ENCODE measurements around the gene MAP3K12. TPM values are rescaled to one million over a fixed set of nuclear protein-coding genes. Genes with fewer than 3 reads are reported as not detected.

The MAP3K12 gene
- total and polyA plus RNA-seq, 10 of the 15 experiments (the other 5 are each of a cell fraction or from before 2014, with no cell fraction given) = 0.45 to 14.9 (median 6.9) TPM

DNA sequence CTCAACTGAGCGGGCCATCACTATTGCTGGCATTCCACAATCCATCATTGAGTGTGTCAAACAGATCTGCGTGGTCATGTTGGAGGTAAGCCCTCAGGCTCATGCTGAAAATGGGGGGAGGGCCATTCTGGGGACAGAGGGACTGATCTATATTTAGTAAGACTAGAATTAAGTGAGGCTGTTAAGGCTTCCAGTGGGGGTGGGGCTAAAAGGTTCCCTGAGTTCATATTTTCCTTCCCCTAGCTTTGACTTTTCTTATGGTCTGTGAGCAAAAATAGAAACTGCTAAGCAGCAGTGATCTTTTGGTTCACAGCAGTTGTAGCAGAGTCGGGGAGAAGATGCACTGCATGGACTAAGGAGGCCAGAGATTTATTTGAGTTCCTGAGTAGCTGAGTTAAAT lies 38.2 kb downstream of the MAP3K12 start:
- TF ChIP-seq POLR2AphosphoS5 (IDR thresholded peaks at IDR 0.05; ENCODE audit: low read length) = peak; percentile 52
- TF ChIP-seq RELA (IDR thresholded peaks at IDR 0.05; ENCODE audit: borderline replicate concordance, partially characterized antibody) = no peak
- no peak for TF ChIP-seq RAD21 (IDR thresholded peaks at IDR 0.05; ENCODE audit: insufficient read depth, low read depth, low read length)
- TF ChIP-seq PAX5 (IDR thresholded peaks at IDR 0.05; ENCODE audit: borderline replicate concordance, low read depth, low read length) = no peak
- TF ChIP-seq, protein P1, sequence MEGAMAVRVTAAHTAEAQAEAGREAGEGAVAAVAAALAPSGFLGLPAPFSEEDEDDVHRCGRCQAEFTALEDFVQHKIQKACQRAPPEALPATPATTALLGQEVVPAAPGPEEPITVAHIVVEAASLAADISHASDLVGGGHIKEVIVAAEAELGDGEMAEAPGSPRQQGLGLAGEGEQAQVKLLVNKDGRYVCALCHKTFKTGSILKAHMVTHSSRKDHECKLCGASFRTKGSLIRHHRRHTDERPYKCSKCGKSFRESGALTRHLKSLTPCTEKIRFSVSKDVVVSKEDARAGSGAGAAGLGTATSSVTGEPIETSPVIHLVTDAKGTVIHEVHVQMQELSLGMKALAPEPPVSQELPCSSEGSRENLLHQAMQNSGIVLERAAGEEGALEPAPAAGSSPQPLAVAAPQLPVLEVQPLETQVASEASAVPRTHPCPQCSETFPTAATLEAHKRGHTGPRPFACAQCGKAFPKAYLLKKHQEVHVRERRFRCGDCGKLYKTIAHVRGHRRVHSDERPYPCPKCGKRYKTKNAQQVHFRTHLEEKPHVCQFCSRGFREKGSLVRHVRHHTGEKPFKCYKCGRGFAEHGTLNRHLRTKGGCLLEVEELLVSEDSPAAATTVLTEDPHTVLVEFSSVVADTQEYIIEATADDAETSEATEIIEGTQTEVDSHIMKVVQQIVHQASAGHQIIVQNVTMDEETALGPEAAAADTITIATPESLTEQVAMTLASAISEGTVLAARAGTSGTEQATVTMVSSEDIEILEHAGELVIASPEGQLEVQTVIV (IDR thresholded peaks at IDR 0.05; ENCODE audit: borderline replicate concordance, partially characterized antibody) = no peak
- TF ChIP-seq BHLHE40 (IDR thresholded peaks at IDR 0.05; ENCODE audit: borderline replicate concordance in 1 of 2, low read depth in 2 of 2, low read length in 1 of 2) = no peak
- TF ChIP-seq, protein P2, sequence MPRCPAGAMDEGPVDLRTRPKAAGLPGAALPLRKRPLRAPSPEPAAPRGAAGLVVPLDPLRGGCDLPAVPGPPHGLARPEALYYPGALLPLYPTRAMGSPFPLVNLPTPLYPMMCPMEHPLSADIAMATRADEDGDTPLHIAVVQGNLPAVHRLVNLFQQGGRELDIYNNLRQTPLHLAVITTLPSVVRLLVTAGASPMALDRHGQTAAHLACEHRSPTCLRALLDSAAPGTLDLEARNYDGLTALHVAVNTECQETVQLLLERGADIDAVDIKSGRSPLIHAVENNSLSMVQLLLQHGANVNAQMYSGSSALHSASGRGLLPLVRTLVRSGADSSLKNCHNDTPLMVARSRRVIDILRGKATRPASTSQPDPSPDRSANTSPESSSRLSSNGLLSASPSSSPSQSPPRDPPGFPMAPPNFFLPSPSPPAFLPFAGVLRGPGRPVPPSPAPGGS (IDR thresholded peaks at IDR 0.05; ENCODE audit: borderline replicate concordance, insufficient read depth, low read depth, low read length, poor library complexity, severe bottlenecking) = no peak
- TF ChIP-seq, protein P3, sequence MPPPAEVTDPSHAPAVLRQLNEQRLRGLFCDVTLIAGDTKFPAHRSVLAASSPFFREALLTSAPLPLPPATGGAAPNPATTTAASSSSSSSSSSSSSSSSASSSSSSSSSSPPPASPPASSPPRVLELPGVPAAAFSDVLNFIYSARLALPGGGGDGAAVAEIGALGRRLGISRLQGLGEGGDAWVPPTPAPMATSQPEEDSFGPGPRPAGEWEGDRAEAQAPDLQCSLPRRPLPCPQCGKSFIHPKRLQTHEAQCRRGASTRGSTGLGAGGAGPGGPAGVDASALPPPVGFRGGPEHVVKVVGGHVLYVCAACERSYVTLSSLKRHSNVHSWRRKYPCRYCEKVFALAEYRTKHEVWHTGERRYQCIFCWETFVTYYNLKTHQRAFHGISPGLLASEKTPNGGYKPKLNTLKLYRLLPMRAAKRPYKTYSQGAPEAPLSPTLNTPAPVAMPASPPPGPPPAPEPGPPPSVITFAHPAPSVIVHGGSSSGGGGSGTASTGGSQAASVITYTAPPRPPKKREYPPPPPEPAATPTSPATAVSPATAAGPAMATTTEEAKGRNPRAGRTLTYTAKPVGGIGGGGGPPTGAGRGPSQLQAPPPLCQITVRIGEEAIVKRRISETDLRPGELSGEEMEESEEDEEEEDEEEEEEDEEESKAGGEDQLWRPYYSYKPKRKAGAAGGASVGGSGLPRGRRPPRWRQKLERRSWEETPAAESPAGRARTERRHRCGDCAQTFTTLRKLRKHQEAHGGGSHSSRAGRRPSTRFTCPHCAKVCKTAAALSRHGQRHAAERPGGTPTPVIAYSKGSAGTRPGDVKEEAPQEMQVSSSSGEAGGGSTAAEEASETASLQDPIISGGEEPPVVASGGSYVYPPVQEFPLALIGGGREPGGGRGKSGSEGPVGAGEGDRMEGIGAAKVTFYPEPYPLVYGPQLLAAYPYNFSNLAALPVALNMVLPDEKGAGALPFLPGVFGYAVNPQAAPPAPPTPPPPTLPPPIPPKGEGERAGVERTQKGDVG (CRISPR knock-in tag; IDR thresholded peaks at IDR 0.05) = no peak
- TF ChIP-seq HDAC2 (IDR thresholded peaks at IDR 0.05) = no peak
- ATAC-seq (no peak), FAIRE-seq (no peak), DNase-seq (ENCODE audit: low read depth, low spot score) (no peak)
- in situ Hi-C loops (cut with MboI) = no loop called here
- H3K4me3 ChIP-seq = no peak overlapping the region
- peaks cover 46% of the 10 kb centered on the region for H3K79me2 ChIP-seq (ENCODE audit: control insufficient read depth, insufficient read depth, low read length)
- ChIA-PET RAD21 (ENCODE audit: unreplicated experiment) (no interaction called here), POLR2A (no interaction called here), SMC1A (ENCODE audit: uncharacterized antibody, unreplicated experiment) (interaction anchor here (0.9 to 1.0 kb wide), 2 partner anchors 9 to 14 kb away, joined by 3 to 4 read pairs; no protein-coding TSS in a partner anchor), CTCF (interaction anchor here (0.6 kb wide), 1 partner anchor 16 kb away, joined by 3 read pairs; no protein-coding TSS in a partner anchor)
- H4K20me1 ChIP-seq (ENCODE audit: control insufficient read depth, insufficient read depth) = peaks cover 21% of the 10 kb centered on the region
- H3K27me3 ChIP-seq (replicated peaks in 1 of 2; ENCODE audit: control insufficient read depth in 2 of 2, insufficient read depth in 2 of 2, low read length in 1 of 2) = no peaks in the 10 kb centered on the region
- H2AFZ ChIP-seq (ENCODE audit: control insufficient read depth, low read depth, low read length) = no peak overlapping the region
- WGBS (ENCODE audit: insufficient coverage, insufficient replicate concordance, low lambda C conversion rate, missing lambda C conversion rate) = 92% methylated on average over 3 of the region's 3 CpGs
- H3K9ac ChIP-seq (ENCODE audit: control insufficient read depth, insufficient read depth, low read length) = no peak overlapping the region
- H3K4me1 ChIP-seq (ENCODE audit: control insufficient read depth, insufficient read depth, low read length) = peaks cover 4% of the 10 kb centered on the region
- BruUV-seq (replicated peaks) = no TSS peak
- H3K27ac ChIP-seq (ENCODE audit: control insufficient read depth, insufficient read depth) = no peak overlapping the region
- intact Hi-C loops (cut with micrococcal nuclease; ENCODE audit: unreplicated experiment) = no loop called here
- 0 out of 2 replicates have a peak overlapping the region, but pooled peaks have one; percentile 9 for H3K4me2 ChIP-seq (ENCODE audit: control insufficient read depth, insufficient read depth)
- H3K9me3 ChIP-seq (replicated peaks; ENCODE audit: control insufficient read depth, insufficient read depth, low read length) = no peaks in the 10 kb centered on the region
- peaks cover 28 to 78% of the 10 kb centered on the region in 2 experiments for H3K36me3 ChIP-seq (ENCODE audit: control insufficient read depth in 2 of 2, insufficient read depth in 2 of 2, low read length in 1 of 2)
